Ishikawa (cell line): ENCODE measurements around the gene NFIB.

ENCODE experiments used
- CEBPB ChIP-seq: IDR thresholded peaks from 2 replicates; pipeline ENCODE4 v1.6.1; 2012
- CREB1 ChIP-seq: IDR thresholded peaks from 2 replicates; pipeline ENCODE4 v1.6.1; 2012; ENCODE audit warnings: low read depth
- EGR1 ChIP-seq: IDR thresholded peaks from 2 replicates; pipeline ENCODE4 v1.6.1; 2012
- EP300 ChIP-seq: IDR thresholded peaks from 2 replicates; pipeline ENCODE4 v1.6.1; 2012; ENCODE audit warnings: borderline replicate concordance
- FOXM1 ChIP-seq: IDR thresholded peaks from 2 replicates; pipeline ENCODE4 v1.6.1; 2012; ENCODE audit warnings: low read depth, borderline replicate concordance
- MAX ChIP-seq: IDR thresholded peaks from 2 replicates; pipeline ENCODE4 v1.6.1; 2012
- NFIC ChIP-seq: IDR thresholded peaks from 2 replicates; pipeline ENCODE4 v1.6.1; 2012
- RAD21 ChIP-seq: IDR thresholded peaks from 2 replicates; pipeline ENCODE4 v1.6.1; 2012; ENCODE audit warnings: low read depth
- TAF1 ChIP-seq: IDR thresholded peaks from 2 replicates; pipeline ENCODE4 v1.6.1; 2012; ENCODE audit warnings: low read depth, mild to moderate bottlenecking
- TCF12 ChIP-seq: IDR thresholded peaks from 2 replicates; pipeline ENCODE4 v1.6.1; 2012; ENCODE audit warnings: low read depth
- TEAD4 ChIP-seq: IDR thresholded peaks from 2 replicates; pipeline ENCODE4 v1.6.1; 2012
- YY1 ChIP-seq: IDR thresholded peaks from 2 replicates; pipeline ENCODE4 v1.6.1; 2012; ENCODE audit warnings: low read depth
- ZBTB7A ChIP-seq: IDR thresholded peaks from 2 replicates; pipeline ENCODE4 v1.6.1; 2012; ENCODE audit warnings: low read depth
- TF ChIP-seq, protein P1 (sequence below): IDR thresholded peaks from 2 replicates; pipeline ENCODE4 v1.6.1; 2012; ENCODE audit warnings: low read depth, mild to moderate bottlenecking
- TF ChIP-seq, protein P2 (sequence below): IDR thresholded peaks from 2 replicates; pipeline ENCODE4 v1.6.1; 2012

Gene NFIB

DNA sequence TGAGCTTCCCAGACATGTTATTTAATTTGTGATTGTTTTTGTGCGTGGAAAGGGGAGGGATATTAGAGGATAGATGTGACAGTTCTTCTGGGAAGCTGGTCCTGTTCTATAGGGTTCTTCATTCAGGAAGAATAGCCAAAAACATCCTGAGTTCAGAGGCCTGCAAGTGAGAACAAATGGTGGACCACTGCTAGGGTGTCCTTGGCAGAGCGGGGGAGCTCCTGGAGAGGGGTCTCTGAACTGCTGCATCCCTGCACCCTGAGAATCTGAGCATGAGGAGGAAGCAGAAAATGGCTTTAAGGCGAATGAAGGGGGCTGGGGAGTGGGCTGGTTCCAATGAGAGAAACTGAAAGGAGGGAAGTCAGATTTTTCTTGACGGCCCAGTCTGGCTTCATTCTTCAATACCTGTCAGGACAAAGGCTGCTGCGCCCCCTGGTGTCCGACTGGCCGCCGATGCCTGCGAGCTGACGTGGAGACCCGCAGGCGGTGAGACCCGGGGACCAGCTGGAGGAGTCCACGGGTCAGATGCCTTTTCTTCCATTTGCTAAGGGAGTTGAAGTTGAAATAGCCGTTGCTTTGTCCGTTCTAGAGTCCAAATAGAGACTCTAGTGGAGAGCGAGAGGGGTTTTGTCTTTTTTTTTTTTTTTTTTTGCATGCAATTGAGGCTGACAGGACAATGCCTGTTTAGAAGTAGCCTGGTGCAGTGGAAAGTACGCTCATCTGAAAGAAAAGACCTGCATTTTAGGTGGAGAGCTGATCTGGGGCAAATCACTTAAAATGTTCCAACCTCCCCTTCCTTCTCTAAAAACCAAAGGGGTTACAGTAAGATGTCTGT lies 39.5 kb upstream of the NFIB start:
- TF ChIP-seq EGR1 (no peak), RAD21 (peak; percentile 94), YY1 (no peak), ZBTB7A (0 out of 2 replicates have a peak, but pooled peaks have one; percentile 62), TEAD4 (no peak)

DNA sequence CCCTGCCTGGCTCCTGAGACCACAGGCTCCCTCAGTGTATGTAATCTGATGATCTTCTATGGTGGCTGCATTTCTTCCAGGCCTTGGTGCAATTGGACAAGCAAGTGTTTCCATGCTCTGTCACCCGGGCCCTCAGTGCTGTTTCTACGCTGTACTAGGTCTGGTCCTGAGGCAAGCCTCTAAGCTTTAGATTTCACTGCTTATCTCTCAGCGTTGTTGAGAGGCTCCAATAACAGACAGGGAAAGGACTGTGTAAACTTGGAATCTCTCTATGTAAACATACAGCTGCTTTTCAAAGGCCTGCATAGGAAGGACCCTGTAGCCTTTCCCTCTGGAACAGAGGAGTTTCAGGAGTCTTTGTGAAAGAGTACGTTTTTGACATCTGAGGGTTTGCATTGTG lies 38.6 kb upstream of the NFIB start:
- TF ChIP-seq ZBTB7A: no peak
- TF ChIP-seq, protein P1, sequence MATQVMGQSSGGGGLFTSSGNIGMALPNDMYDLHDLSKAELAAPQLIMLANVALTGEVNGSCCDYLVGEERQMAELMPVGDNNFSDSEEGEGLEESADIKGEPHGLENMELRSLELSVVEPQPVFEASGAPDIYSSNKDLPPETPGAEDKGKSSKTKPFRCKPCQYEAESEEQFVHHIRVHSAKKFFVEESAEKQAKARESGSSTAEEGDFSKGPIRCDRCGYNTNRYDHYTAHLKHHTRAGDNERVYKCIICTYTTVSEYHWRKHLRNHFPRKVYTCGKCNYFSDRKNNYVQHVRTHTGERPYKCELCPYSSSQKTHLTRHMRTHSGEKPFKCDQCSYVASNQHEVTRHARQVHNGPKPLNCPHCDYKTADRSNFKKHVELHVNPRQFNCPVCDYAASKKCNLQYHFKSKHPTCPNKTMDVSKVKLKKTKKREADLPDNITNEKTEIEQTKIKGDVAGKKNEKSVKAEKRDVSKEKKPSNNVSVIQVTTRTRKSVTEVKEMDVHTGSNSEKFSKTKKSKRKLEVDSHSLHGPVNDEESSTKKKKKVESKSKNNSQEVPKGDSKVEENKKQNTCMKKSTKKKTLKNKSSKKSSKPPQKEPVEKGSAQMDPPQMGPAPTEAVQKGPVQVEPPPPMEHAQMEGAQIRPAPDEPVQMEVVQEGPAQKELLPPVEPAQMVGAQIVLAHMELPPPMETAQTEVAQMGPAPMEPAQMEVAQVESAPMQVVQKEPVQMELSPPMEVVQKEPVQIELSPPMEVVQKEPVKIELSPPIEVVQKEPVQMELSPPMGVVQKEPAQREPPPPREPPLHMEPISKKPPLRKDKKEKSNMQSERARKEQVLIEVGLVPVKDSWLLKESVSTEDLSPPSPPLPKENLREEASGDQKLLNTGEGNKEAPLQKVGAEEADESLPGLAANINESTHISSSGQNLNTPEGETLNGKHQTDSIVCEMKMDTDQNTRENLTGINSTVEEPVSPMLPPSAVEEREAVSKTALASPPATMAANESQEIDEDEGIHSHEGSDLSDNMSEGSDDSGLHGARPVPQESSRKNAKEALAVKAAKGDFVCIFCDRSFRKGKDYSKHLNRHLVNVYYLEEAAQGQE: no peak
- TF ChIP-seq NFIC: no peak
- TF ChIP-seq, protein P2, sequence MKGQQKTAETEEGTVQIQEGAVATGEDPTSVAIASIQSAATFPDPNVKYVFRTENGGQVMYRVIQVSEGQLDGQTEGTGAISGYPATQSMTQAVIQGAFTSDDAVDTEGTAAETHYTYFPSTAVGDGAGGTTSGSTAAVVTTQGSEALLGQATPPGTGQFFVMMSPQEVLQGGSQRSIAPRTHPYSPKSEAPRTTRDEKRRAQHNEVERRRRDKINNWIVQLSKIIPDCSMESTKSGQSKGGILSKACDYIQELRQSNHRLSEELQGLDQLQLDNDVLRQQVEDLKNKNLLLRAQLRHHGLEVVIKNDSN: no peak
- TF ChIP-seq YY1: no peak
- TF ChIP-seq EGR1: no peak
- no peak for TF ChIP-seq TAF1
- no peak for TF ChIP-seq RAD21
- no peak for TF ChIP-seq TCF12
- TF ChIP-seq CREB1: no peak
- TF ChIP-seq CEBPB: no peak
- no peak for TF ChIP-seq TEAD4
- no peak for TF ChIP-seq MAX
- TF ChIP-seq EP300: no peak
- no peak for TF ChIP-seq FOXM1

DNA sequence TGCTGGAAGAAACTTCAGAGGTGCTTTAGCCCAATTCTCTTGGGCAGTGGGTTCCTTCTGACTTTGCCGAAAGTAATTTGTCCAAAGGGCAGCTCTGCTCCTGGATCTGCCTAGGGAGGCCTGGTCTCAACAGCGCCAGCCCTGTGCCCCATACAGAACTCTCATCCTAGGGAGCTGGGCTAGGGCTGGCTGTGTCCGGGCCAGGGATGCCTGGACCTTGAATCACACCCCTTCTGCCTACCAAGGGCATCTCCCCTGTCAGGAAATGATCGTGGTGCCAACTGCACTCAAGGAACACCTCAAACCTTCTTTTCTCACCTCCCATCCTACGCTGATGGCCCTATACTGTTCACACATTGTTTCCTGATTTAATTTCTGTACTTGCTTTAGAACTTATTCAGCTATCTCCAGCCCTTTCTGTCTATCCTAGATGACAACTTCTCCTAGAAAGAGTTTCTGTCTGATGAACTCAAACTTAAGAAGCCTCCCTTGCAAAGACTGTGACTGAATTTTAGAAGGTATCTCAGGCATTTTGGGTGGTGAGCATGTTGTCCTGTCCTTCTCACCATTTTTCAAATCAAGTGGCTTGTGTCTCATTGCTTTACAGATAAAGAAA lies 37.4 kb upstream of the NFIB start:
- TF ChIP-seq, protein P1: no peak

- TF ChIP-seq YY1 (no peak), FOXM1 (no peak), EP300 (no peak), EGR1 (no peak), TAF1 (no peak), RAD21 (no peak), TCF12 (no peak), CREB1 (no peak), MAX (no peak)
- TF ChIP-seq, protein P2: no peak
- TF ChIP-seq, protein P1: no peak
Measured at GRCh38 chr9:14350754-14351153, 36.8 kb upstream of the NFIB start.

DNA sequence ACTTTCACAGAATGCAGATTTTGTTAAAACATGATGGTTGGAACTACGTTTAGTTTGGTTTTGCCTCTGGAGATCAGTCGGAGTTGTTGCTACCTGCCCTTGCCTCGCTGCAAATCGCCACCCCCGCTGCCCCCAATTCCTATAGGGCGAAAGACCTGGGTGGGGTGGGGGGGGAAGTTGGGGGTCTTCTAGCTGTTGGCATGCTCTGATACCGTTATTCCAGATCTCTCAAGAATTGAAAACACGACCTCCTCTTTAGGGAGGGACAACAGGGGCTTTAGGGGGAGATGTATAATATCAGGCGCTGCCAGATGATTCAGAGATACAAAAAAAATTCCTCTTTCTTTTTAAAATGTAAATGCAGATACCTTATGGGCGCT lies 36.4 kb upstream of the NFIB start:
- TF ChIP-seq ZBTB7A (no peak), NFIC (no peak), RAD21 (no peak), EGR1 (no peak), CEBPB (no peak), TEAD4 (no peak), MAX (no peak), YY1 (no peak), CREB1 (no peak), TCF12 (no peak)
- TF ChIP-seq, protein P2: no peak
